ENCODE measurements around the gene VCAN.

DNA sequence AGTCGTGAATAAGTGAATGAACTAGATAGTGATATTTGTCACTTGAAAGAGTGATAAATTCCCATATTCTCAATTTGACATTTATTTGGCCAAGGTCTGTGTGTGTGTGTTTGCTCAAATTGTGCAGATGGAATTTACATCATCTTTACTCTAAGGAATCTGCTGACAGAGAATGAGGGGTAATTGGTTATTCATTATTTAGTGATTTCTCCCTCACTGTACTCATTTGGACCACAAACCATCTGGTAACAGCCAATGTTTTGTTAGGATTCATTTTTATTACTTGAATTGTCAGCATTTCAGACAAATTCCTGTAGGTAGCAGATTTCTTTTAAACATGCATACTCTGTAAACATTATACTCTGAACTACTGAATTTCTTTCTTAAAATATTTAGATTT is 15.6 kb downstream of the VCAN start:
- TF ChIP-seq, protein P1, sequence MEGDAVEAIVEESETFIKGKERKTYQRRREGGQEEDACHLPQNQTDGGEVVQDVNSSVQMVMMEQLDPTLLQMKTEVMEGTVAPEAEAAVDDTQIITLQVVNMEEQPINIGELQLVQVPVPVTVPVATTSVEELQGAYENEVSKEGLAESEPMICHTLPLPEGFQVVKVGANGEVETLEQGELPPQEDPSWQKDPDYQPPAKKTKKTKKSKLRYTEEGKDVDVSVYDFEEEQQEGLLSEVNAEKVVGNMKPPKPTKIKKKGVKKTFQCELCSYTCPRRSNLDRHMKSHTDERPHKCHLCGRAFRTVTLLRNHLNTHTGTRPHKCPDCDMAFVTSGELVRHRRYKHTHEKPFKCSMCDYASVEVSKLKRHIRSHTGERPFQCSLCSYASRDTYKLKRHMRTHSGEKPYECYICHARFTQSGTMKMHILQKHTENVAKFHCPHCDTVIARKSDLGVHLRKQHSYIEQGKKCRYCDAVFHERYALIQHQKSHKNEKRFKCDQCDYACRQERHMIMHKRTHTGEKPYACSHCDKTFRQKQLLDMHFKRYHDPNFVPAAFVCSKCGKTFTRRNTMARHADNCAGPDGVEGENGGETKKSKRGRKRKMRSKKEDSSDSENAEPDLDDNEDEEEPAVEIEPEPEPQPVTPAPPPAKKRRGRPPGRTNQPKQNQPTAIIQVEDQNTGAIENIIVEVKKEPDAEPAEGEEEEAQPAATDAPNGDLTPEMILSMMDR (IDR thresholded peaks at IDR 0.05; ENCODE audit: control extremely low read depth in 1 of 3, insufficient read depth in 1 of 3, low read depth in 1 of 3, low read length in 3 of 3): no peak
- TF ChIP-seq MAFK (IDR thresholded peaks at IDR 0.05; ENCODE audit: low read depth, low read length) (no peak), YY1 (IDR thresholded peaks at IDR 0.05; ENCODE audit: low read depth, low read length) (no peak), NANOG (IDR thresholded peaks at IDR 0.05; ENCODE audit: insufficient read depth, low read depth, low read length, poor library complexity, severe bottlenecking) (no peak), POLR2A (IDR thresholded peaks at IDR 0.05; ENCODE audit: control extremely low read depth in 1 of 2, low read depth in 2 of 2, low read length in 2 of 2) (no peak), TEAD4 (IDR thresholded peaks at IDR 0.05; ENCODE audit: low read depth, low read length) (no peak)

All from H1 (cell line).